HG02571 (cell line): ENCODE measurements around the gene PIGT.

Source experiments
- ATAC-seq: cut with Tn5 transposase; IDR thresholded peaks from one replicate; pipeline ENCODE4 v1.9.1; 2021; ENCODE audit warnings: mild to moderate bottlenecking, moderate library complexity; ENCODE audit not compliant: unreplicated experiment

The PIGT gene

DNA sequence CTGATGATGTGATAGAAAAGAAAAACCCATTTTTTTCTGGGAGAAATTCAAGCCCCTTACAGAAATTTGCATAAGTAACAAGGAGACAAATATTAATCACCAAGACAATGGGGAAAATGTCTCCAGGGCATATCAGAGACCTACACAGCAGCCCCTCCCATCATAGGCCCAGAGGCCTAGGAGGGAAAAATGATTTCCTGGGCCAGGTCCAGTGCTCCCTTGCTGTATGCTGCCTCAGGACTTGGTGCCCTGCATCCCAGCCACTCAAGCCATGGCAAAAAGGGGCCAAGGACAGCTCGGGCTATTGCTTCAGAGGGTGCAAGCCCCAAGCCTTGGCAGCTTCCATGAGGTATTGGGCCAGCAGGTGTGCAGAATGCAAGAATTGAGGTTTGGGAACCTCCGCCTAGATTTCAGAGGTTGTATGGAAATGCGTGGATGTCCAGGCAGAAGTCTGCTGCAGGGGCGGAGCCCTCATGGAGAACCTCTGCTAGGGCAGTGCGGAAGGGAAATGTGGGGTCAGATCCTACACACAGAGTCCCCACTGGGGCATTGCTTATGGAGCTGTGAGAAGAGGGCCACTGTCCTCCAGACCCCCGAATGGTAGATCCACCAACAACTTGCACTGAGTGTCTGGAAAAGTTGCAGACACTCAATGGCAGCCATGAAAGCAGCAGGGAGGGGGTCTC is 15.5 kb upstream of the PIGT start:
- ATAC-seq, result no peak

- no peak for ATAC-seq
Measured at GRCh38 chr20:45402946-45403345, 13.0 kb upstream of the PIGT start.

DNA sequence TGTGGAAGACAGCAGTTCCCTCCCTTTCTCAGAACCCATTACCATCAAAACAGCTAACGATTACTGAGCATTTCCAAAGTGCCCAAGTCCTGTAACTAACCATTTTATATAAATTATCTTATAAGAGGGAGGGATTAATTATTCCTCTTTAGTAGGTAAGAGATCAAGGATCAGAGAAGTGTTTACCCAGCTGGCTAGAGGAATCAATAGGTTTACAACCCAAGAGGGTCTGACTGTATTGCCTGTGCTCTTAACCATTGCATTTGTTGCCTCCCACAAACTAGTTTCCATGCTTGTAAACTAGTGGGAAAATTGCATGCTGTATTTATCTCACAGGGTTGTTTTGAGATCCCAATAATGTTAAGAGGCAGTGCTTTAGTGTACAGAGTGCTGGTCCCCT is 11.5 kb upstream of the PIGT start:
- ATAC-seq, result no peak

DNA sequence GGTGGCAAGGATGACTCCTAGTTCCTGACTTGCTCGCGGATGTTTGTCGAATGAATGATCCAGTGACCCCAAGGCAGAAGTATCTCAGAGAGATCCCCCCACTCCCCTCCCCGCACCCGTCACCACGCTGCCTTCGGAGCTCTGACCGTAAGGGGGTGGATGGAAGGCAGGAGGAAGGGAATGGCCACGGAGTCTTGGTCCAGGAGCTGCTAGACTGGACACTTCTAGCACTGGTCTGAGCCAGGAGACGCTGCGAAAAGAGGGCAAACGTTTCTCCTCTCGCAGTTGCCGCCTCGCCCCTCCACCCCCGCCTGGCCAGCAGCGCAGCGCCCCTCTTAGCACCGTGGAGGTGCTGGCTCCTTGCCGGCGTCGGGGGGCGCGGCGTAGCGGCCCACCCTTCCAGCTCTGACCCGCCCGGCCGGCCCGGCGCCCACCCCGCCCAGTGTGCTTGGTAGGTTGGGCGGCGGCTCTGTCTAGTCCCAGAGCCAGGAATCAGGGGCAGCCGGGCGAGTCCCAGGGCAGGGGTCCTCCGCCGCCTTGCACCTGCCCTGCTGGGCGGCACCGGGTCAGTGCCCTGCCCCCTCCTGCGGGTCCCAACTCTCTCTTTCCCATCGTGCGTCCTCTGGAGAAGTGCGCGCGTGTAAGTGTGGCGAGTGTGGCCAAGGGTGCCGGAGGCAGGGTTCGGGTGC is 10.2 kb upstream of the PIGT start:
- no peak for ATAC-seq

DNA sequence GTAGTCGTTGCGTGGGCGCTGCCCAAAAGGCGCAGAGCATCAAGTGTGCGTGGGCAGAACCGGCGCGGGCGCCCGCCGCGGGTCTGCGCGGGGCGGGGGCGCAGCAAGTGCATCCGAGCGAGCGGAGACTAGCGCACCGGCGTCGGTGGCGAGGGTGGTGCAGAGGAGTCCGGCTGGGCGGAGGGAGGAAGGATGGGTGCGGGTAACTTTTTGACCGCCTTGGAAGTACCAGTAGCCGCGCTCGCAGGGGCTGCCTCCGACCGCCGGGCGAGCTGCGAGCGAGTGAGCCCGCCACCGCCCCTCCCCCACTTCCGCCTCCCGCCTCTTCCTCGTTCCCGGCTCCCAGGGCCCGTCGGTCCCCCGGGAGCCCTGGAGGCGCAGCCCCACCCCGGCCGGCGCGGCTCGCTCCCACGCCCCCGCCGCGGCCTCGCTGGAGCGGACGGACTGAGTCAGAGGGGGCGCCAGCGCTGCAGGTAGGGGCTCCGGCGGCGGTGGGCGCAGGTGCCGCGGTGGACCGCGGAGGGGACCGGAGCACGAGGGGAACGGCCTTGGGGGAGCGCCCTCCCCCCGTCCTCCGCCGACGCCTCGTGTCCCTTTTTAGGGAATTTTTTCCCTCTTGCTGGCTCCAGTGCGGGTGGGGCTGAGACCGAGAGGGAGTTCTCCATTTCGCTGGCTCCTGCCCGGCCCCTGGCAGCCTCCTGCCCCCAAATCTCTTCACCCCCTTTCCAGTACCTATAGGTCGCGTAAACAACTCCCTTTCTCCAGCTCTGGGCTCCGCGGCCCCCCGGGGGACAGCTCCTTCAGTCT is 9.5 kb upstream of the PIGT start:
- ATAC-seq, result no peak

DNA sequence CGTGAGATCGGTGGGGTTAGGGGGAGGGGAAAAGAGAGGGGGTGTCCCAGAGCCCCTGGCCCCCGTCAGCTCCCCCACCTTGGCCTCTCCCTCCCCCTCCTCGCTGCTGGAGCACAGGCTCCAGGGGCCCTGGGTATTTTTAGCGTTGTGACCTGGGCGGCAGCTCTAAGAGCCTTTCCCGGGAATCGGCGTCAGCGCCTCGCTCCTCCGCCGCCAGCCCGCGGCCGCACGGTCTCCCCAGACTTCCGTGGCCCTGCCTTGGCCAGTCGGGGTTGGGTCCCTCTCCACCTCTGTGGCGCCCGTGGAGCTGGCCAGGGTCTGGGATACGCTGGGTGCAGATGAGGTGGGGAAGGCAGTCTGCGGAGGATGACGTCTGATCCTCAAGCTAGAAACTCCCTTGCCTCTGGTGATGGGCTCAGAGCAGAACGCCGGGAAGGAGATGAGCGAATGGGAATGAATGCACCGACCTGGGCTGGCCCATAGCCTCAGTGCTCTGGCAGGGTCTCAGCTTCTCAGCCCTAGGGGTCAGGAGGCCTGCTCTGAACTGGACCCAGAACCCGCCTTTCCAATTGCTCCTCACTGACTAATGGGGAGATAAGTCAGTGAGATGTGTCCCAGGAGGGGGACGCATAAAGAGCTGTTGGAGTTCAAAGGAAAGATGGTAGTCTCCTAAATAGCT is 8.7 kb upstream of the PIGT start:
- no peak for ATAC-seq

GRCh38 chr20:45407783-45408645 is 7.9 kb upstream of the PIGT start, which contains the start of gene DBNDD2:
Gene DBNDD2 (plus strand): TSS chr20:45408289. CDS start chr20:45408468, 179 bp downstream.
- no peak for ATAC-seq

DNA sequence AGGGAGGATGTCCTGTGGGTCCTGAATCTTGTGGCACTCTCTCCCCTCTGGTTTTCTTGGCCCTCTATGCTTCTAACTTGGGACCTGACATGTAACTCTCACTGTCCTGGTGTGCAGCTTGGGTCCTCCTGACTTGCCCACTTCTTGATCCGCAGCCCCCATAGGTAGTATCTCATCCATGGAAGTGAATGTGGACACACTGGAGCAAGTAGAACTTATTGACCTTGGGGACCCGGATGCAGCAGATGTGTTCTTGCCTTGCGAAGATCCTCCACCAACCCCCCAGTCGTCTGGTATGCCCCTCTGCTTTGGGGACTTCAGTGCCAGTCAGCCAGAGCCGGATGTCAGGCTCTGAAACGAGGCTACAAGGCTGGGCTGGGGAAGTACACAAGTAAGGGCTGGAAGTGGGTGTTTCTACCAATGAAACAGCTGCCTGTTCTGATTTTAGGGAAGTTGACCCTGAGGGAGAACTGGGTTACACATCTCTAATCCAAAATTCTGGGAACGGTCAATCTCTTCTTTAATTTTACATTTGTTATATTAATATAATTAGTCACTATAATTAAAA is 7.2 kb upstream of the PIGT start:
- ATAC-seq, result no peak

DNA sequence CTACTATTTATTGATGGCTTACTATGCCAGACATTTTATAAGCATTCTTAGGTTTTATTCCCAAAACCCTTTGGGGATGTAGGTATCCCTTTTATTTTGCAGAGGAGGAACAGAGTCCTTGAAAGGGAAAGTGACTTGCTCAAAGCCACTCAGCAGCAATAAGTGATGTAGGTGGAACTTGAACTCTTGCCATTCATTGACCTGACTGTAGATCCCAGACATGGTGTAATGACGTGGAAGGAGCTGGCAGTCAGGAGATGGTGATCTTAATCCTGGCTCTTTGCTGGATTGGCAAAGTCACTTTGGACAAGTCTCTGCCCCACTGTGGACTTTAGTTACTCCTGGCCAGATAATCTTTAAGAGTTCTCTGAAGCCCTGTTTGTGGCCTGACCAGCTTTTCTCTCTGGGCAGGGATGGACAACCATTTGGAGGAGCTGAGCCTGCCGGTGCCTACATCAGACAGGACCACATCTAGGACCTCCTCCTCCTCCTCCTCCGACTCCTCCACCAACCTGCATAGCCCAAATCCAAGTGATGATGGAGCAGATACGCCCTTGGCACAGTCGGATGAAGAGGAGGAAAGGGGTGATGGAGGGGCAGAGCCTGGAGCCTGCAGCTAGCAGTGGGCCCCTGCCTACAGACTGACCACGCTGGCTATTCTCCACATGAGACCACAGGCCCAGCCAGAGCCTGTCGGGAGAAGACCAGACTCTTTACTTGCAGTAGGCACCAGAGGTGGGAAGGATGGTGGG is 6.2 kb upstream of the PIGT start:
- no peak for ATAC-seq

- no peak for ATAC-seq
Measured at GRCh38 chr20:45410887-45411286, 5.1 kb upstream of the PIGT start.

GRCh38 chr20:45412653-45413052 is 3.3 kb upstream of the PIGT start:
- ATAC-seq, result no peak

GRCh38 chr20:45413479-45413878 is 2.5 kb upstream of the PIGT start:
- no peak for ATAC-seq

- no peak for ATAC-seq
Measured at GRCh38 chr20:45416917-45417316, 976 bp downstream of the PIGT start.

DNA sequence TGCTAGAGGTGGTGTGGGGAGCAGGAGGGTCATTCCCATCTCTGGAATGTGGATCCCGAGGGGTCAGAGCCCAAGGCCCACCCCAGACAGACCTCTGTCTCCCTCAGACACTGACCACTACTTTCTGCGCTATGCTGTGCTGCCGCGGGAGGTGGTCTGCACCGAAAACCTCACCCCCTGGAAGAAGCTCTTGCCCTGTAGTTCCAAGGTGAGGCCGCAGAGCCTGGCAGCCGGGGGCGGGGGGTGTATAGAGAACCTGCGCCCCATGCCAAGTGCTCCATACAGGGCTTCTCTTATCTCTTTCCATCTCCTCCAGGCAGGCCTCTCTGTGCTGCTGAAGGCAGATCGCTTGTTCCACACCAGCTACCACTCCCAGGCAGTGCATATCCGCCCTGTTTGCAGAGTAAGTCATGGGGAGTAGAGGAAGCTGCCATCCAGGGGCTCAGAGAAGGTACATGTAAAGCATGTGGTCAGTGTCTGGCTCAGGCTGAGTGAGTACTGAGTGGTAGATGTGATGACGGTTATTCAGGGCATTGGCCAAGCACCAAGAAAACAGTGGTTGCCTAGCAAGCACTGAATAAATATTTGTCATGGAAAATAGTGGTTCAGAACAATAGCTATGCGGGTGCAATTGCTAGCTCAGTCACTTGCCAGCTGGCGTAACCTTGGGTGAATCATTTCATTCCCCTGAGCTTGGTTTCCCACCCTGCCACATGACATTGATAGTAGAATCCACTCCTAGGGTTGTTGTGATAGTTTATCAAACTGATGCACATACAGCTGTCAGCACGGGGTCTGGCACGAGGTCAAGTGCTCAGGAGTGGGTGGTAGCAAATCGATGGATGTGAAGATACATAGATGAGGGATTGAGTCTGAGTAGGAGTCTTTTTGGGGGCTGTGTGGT is 3.5 kb downstream of the PIGT start:
- ATAC-seq, result peak; percentile 82

DNA sequence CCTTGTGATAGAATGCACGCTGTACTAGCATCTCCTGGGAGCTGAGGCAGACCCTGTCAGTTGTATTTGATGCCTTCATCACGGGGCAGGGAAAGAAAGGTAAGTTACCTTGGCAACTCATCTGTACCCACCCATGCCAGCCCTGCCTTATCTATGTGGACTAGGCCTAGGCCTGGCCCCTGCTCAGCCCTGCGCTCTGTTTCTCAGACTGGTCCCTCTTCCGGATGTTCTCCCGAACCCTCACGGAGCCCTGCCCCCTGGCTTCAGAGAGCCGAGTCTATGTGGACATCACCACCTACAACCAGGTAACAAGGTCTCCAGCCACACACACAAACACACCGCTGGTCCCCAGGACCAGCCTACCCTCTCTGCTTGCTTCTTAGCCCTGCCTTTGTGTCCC is 4.2 kb downstream of the PIGT start:
- ATAC-seq, result no peak

GRCh38 chr20:45423700-45424099 is 7.8 kb downstream of the PIGT start:
- ATAC-seq, result no peak

DNA sequence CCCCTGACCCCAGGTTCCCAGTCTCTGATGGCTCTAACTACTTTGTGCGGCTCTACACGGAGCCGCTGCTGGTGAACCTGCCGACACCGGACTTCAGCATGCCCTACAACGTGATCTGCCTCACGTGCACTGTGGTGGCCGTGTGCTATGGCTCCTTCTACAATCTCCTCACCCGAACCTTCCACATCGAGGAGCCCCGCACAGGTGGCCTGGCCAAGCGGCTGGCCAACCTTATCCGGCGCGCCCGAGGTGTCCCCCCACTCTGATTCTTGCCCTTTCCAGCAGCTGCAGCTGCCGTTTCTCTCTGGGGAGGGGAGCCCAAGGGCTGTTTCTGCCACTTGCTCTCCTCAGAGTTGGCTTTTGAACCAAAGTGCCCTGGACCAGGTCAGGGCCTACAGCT is 9.6 kb downstream of the PIGT start:
- no peak for ATAC-seq

- ATAC-seq, result no peak
Measured at GRCh38 chr20:45426320-45427016, 10.5 kb downstream of the PIGT start.
